ENCODE measurements around the gene WDR37.

The WDR37 gene

DNA sequence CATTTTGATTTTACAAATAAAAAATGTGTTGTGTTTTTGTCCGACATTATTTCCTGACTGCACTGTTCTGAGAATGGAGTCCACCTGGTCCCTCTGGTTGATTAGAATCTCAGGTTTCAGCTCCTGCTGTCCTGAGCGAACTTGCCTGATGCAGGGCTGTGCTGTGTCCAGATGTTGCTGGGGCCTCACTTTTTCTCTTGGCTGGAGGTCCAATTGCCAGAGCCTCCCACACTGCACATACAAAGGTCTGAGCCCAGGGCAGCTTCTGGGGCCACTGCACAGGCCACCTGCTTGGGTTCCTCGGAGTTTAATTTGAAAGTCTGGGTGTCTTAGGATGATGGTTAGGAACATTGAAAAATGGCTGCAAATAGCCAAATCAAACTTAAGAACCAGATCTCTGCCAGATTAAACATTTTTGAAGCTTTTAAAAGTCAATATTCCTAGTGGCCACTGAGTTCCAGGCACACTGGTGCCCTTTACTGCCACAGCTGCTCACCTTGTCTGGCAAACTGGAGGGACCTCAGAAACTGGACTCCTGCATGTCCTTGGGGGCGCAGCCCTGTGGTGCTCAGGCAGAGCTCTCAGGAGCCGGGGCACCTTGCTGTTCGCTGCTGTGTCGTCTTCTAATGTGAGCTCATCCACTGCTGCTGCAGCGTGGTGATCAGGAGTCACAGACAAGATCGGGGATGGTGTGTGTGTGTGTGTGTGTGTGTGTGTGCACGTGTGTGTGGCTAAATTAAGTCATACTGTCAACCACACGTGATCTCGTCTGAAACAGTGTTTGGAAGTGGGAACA lies 75.0 kb downstream of the WDR37 start:
- DNase-seq: no peak

DNA sequence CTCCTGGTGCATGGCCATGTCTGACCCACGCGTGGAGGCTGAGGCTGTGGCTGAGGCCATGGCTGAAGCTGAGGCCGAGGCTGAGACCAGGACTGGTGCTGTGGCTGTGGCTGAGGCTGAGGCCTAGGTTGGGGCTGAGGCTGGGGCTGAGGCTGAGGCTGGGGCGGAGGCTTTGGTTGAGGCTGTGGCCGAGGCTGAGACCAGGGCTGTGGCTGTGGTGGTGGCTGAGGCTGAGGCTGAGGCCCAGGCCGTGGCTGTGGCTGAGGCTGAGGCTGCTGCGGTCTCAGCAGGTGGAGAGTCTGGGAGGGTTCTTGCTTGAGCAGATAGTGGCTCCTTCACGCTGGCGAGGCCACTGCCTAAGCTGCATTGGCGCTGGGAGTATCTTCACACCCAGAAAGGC lies 76.4 kb downstream of the WDR37 start:
- no peak for DNase-seq

DNA sequence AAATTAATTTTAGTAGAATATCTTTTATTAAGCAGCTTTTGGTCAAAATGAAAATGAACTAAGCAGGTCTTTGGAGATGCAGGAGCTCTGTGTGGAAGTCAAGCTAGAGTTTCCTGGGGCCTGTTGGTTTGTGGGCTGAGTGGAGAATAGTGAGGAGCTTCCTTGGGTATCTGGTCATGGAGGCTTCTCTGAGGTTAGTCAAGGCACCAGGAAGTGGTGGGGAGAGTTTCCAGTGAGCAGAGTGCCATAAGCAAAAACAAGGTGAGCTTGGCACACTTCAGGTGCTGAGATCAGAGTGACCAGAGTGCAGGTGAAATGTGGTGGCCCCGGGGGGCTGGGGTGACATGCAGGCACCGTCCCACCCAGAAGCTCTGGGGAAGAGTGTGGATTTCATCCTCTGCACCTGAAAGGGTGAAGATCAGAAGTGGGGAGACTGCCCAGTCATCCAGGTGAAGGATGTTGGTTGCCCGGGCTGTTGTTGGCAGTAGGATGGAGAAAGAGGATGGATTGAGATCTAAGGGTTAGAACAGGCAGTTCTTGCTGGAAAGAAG lies 77.4 kb downstream of the WDR37 start:
- no peak for DNase-seq

DNA sequence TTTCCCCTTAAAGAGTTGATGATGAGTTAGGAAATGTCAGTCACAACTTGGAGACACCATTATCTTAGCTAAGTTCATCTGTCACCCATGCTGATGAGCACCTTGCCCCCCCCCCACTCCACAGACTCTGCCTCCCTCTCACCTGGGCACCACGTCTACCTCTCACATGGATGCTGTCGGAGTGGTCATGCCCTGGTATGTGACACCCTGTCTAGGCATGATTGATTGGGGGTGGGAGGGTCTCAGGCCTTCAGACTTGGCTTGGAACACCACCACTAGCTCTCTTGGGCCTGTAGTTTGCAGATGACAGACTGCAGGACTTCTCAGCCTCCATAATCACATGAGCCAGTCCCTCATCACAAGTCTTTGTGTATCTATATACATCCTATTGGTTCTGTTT lies 78.0 kb downstream of the WDR37 start:
- no peak for DNase-seq

DNA sequence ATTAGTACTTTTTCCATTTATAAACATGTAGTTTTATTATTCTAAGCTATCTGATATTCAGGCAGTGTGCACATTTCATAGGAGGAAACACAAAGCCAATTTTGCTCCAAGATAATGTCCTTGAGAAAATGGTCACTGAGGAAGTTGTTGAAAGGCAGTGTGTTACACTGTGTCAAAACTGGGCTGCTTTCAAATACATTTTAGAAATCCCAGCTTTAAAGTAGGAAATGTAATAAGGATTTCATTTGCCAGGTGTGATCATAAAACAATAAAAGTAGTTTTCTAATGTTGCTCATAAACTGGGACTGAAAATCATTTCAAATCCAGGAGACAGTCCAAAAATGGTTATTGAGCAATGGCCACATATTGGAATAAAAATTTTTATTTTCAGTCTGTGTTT lies 80.1 kb downstream of the WDR37 start:
- no peak for DNase-seq

DNA sequence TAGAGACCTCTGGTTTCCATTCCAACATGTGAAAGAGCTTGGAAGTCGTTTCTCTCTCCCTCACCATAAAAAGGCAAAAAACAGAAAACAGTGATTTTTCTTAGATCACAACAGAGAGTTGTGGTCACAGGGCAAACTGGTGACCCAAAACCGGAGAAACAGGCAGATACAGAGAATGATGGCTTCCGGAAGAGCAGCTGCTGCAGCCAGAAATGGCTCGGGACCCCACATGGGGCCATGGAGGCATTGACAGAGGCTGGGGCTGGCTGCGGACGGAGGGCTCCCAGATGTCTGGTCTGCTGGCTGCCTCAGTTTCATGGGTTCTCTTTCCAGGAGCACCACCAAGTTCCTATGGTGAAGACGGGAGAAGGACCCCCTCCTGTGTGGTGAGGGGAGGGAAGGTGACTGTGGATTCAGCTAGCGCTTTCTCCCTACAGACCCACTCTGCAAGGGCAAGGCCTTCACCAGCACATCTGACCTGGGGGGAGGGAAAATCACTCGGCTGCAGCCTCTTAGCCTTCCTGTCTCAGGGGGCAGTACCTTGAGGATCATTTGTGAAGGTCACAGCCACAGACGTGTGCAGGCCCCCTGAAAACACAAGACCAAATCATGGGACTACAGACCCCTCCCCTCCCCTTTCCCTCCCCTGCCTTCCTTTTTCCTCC lies 81.4 kb downstream of the WDR37 start:
- DNase-seq: no peak

DNA sequence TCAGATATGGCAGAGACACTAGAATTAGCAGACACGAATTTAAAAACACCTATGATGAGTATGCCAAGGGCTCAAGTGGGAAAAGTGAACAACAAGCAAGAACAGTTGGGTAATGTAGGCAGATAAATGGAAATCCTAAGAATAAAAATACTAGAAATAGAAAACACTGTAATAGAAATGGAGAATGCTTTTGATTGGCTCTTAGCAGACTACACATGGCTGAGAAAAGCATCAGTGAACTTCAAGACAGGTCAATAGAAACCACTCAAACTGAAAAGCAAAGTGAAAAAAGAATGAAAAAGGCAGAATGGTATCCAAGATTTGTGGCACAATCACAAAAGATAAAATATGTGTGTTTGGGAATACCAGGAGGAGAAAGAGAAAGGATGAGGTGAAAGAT lies 82.3 kb downstream of the WDR37 start:
- no peak for DNase-seq

DNA sequence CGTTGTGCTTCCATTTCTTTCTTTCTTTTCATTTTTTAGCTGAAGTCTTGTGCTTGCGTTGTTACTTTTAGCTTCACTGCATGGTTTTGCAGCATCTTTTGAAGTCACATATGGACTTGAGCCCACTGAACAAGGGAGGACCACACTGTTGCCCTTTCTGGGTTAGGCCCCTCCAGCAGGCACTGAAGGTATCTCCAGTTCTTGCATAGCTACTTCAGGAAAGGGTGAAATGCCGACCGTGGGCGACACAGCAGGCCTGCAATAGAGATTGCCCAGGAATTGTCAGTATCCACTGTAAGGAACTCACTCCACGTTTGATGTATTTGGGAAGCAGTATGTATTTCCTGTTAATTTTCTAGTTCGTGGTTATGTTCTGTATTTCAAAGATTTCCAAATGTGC lies 85.1 kb downstream of the WDR37 start:
- no peak for DNase-seq

DNA sequence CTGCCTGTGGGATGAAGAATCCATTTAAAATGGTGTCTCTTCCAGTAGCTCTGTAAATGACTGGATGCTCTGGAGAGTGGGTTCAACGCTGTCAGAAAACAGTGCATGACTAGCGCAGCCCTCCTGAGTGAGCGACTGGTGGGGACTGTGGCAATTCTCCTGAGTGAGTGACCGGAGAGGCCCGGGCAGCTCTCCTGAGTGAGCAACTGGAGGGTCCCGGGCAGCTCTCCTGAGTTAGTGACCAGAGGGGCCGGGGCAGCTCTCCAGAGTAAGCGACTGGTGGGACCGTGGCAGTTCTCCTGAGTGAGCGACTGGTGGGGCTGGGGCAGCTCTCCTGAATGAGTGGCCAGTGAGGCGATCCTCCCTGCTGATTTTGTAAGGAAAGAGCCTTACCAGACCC lies 85.5 kb downstream of the WDR37 start:
- no peak for DNase-seq

DNA sequence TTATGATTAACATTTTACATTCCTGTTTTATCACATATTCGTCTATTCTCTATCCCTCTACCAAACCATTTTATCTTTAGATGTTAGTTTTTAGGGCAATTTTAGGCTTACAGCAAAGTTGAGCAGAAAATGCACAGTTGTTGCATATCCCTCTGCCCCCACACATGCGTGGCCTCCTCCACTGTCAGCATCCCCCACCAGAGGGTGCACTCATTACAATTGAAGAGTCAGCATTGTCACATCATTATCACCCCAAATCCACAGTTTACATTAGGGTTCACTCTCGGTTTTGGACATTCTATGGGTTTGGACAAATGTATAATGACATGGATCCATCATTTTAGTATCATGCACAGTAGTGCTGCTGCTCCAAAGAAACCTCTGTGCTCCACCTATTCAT lies 86.4 kb downstream of the WDR37 start:
- DNase-seq: no peak

DNA sequence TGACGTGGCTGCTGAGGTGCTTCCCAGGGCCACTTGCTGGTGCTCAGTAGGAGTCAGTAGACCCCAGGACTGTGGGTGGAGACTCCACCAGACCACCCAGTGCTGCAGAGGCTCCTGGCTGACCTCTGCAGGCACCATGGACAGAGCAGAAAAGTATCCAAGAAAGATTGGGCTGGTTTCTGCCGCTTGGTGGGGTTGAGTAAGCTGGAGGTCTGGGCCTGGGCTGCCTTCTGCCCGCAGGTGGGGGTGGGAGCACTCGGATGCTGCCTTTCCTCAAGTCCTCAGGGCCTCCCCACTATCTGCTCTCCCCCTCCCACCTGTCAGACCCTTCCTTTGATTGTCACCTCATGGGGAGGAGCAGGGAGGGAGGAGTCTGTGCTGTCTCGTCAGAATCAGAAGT lies 91.6 kb downstream of the WDR37 start:
- no peak for DNase-seq

DNA sequence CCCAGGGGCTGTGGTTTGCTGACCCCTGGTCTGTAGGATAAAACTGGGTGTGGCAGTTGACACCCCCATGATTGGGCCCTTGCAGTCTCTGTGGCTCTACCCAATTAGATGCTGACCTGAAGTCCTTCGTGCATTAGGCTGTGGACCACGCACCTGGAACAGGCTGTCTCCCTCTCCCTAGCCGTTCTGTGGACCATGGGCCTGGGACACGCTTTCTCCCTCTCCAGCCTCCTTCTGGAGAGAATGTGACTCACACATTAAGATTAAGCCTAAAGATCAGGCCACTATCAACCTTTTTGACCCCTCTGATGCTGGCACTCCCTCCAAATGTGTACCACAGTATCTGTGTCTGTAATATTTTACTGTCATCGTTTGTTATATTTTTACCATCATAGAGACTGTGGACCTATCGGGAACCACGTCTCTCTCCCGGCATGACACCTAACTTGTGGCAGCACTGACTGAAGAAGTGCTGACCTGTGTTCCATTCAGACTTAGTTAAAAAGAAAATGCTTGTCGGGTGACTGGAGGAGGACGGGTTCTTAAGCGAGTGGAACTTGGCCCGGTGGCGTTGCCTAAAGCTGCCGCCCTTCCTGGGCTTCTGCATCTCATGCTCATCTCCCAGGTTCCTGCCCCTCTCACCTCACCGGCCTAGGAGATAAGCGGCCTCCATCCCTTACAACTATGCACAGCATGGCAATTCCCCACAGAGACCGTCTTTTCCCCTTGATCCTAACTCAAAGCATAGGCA lies 92.8 kb downstream of the WDR37 start:
- DNase-seq: no peak

DNA sequence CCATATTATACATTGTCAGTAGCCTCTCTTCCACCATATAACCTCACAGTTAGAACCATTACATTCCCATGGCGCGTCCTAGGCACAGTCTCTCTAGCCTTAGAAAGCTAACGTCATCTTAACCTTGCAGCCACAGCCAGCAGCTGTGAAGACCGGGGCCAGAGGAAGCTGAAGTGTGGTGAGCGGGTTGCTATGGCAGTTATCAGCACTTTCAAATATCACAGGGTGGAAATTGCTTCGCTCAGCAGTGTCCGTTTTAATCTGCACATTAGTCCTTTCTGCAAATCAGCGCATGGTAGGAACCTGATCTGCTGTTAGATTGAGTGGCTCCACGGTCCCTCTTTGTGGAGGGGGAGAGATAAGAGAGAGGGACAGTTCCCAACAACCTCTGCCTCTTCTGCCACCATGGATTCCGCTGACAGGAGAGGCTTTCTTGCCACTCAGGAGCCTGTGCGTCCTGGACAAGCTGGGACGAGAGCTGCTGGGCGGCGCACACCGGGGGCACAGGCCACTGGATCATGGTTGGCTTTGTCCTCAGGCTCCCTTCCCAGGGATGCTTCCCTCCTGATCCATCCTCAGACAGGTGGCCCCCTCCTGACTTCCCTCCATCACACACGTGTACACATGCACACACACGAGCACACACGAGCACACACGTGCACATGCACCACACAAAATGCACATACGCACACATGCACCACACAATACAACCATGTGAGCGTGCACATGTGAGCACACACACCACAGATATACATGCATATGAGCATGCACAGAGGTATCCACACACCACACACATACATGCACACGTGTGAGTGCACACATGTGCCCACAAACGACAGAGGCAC lies 93.8 kb downstream of the WDR37 start:
- no peak for DNase-seq

DNA sequence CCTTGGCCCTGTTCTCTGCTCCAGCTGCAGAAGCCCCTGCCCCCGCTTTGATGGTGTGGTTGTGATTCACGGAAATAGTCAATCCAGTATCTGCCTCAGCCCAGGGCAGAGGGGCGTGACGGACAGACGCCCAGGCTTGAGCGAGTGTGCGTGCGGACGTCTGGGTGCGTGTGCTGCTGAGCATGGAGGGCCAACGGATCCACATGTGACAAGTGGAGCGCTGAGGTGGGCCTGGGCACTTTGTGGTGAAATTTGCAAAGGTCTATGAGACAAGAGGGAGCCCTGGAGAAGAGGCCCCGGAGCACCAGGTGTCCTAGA lies 94.4 kb downstream of the WDR37 start:
- DNase-seq: no peak

DNA sequence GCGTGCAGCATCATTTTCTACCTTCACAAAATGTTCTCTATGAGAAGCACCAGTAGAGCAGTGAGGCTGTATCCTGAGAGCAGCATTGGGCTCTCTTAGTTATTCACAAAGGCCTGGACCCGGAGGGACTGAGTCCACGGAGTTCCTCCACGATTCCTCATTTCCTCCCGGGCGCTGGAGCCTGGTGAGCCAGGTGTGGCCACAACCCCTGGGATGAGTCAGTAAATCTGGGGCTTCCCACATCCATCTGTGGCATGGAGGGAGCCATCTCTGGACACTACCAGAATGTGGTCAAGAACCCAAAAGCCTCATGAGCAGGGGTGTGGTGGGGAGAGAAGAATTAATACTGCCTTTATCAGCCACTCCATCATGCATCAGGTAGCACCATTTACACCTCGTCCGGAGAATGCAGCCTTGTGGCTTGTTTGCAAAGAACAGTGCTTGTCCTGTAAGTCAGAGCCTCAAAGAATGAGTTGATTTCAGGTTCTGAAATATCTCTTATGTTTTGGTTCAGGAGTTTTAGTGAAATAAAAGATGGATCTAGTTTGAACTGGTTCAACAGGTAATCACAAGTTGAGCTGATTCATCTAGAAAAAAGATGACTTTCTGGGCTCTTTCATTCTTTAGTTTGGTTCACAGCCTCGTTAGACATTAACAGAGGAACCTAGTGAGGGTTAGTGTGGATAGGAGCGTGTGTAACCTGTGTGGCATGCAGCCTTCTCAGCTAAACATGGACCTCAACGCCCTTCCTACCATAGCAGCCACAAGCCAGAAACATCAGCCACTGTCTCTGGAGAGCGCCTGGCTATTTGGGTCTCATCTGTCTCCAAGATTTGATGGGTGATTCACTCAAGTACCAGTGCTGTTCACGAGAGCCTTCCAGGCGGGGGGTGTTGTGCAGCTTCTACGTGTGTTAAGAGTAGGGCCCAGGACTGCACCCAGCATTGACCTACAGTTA lies 95.2 kb downstream of the WDR37 start:
- DNase-seq: no peak

DNA sequence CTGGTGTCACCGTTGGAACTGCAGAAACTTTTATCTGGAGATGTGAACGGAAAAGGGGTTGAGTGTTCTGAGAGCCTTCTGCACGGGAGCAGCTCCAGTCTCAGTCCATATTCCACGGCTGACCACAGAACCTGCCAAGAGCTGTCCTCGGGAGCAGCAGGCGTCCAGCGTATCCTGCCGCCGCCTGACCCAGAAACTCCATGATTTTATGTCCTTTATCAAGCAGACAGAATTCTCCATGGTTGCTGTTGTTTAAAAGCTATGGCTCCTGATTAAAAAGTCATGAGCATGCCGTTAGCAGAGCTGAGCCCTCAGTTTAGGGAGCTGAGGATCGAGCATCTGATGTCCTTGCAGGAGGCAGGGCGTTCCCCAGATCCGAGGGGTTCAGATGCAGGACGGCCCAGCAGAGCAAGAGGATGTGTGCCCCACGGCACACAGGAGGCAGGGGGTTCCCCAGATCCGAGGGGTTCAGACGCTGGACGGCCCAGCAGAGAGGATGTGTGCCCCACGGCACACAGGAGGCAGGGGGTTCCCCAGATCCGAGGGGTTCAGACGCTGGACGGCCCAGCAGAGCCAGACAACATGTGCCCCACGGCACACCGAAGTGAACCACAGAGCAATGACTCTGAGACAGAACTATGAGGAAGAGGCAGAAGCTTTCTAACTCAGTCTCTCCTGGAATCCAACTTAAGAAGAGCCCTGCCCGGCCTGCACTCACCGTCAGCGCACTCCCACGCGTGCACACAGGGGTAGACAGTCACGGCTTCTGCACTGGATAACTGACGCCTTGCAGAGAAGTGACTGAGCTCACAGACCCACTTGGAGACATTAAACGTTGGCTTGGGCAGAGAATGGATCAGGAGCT lies 96.4 kb downstream of the WDR37 start:
- DNase-seq: no peak

DNA sequence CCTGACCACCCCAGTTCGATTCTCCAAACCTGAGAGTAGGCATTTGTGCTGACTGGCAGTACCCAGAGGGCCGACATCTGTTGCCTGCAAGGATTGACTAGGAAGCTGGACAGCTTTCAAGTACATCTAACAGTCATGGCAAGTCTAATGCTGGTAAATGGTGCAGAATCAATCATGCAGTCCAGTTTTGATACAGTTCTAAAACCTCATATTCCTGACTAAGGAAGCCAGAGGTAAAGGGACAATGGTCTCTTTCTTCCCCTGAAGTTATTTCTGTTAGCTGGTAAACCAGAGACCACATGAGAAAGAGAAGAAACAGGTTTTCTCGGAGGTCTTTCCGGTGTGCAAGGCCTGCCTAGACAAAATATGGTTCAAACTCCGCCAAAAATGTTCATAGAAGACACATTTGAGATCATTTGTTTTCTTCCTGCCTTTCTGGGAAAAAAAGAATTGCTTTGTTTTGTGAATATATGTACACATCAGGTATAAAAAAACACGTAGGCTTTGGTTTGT lies 97.1 kb downstream of the WDR37 start:
- DNase-seq: no peak

DNA sequence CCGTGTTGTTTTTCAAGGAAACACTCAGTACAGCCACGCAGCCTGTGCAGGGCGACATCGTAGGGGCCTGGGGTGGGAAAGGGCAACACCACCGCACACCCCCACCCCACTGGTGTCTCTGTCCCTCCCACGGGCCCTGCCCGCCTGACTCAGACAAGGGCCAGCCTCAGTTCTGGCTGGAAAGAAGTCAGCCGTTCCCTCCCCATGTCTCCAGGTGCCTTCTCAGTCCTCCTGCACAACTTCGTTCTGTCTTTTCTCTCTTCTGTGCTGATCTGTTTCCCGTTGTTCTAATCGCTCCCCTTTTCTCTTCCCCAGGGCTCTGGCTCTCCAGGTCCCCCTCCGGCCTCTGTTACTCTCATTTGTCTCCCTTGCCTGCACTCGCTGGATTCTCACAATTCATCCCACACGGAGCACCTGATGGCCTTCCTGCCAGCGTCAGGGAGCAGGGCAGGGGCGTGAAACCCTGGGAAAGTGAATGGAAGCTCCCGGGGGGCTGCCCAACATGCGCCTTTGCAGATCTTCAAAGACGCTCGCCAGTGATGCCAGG lies 97.7 kb downstream of the WDR37 start:
- DNase-seq: no peak

DNA sequence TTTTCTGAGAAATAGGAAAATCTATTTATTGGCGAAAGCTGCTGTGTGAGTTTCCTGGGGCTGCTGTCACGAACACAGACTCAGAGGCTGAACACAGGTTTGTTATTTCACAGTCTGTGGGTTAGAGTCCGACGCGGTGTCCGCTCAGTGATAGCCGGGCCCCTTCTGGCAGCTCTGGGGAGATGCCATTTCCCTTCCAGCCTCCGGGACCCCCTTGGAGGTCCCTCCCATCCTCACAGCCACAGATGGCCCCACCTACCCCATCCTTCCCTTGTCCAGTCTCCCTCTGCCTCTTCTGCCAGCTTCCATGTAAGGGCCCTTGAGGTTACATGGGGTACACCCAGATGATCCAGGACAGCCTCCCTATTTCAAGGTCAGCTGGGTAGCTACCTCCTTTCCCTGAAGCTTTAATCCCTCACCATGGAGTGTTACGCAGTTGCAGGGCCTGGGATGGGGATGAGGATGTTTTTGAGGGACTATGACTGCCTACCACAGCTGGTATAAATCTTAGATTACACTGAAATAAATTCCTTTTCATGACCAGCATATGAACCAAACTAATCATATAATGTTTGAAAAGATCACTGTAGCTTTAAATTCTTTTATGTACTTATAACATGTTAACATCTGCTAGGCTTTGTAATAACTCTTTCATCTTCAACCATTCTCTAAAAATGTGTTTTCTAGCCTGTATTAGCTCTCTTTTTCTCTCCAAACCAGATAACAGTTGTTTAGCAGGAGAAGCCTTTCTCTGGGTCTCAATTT lies 98.5 kb downstream of the WDR37 start:
- no peak for DNase-seq
